ENCODE results near the gene CHD9.
"Not testable (repeated sequence)": the region's sequence is repeated elsewhere in the genome, so short reads cannot be mapped to it uniquely, and the experiment has no call there.

CHD9 gene

GRCh38 chr16:53048139-53048915, 6.5 kb upstream of the CHD9 start:
- no peak for DNase-seq (ENCODE audit: low spot score)

GRCh38 chr16:53051255-53051654, 3.5 kb upstream of the CHD9 start:
- DNase-seq (ENCODE audit: low spot score), result not testable (repeated sequence)

GRCh38 chr16:53052519-53053501, 2.0 kb upstream of the CHD9 start, which contains the start of gene CHD9NB:
Gene CHD9NB (minus strand): TSS chr16:53052897. CDS start chr16:53044158, 8,739 bp downstream.
- DNase-seq (ENCODE audit: low spot score), result no peak

- no peak for DNase-seq (ENCODE audit: low spot score)
These were observed 673 bp upstream of the CHD9 start for GRCh38 chr16:53053967-53054669.

GRCh38 chr16:53055541-53056391, 975 bp downstream of the CHD9 start:
- peak; percentile 46 for DNase-seq (ENCODE audit: low spot score)

- no peak for DNase-seq (ENCODE audit: low spot score)
These were observed 1.6 kb downstream of the CHD9 start for GRCh38 chr16:53056392-53056881.

- no peak for DNase-seq (ENCODE audit: low spot score)
These were observed 2.9 kb downstream of the CHD9 start for GRCh38 chr16:53057658-53058057.

GRCh38 chr16:53058441-53058840, 3.6 kb downstream of the CHD9 start:
- no peak for DNase-seq (ENCODE audit: low spot score)

- DNase-seq (ENCODE audit: low spot score), result no peak
These were observed 4.1 kb downstream of the CHD9 start for GRCh38 chr16:53058882-53059281.

GRCh38 chr16:53059672-53060071, 4.9 kb downstream of the CHD9 start:
- no peak for DNase-seq (ENCODE audit: low spot score)

- DNase-seq (ENCODE audit: low spot score), result no peak
These were observed 6.5 kb downstream of the CHD9 start for GRCh38 chr16:53061256-53061655.

- DNase-seq (ENCODE audit: low spot score), result no peak
These were observed 6.9 kb downstream of the CHD9 start for GRCh38 chr16:53061701-53062159.

- DNase-seq (ENCODE audit: low spot score), result no peak
These were observed 9.3 kb downstream of the CHD9 start for GRCh38 chr16:53064081-53064578.

- no peak for DNase-seq (ENCODE audit: low spot score)
These were observed 10.8 kb downstream of the CHD9 start for GRCh38 chr16:53065461-53066061.

- DNase-seq (ENCODE audit: low spot score), result no peak
These were observed 12.9 kb downstream of the CHD9 start for GRCh38 chr16:53067675-53068074.

- no peak for DNase-seq (ENCODE audit: low spot score)
These were observed 13.6 kb downstream of the CHD9 start for GRCh38 chr16:53068423-53068833.

- no peak for DNase-seq (ENCODE audit: low spot score)
These were observed 15.0 kb downstream of the CHD9 start for GRCh38 chr16:53069772-53070171.

GRCh38 chr16:53071748-53072301, 17.0 kb downstream of the CHD9 start:
- DNase-seq (ENCODE audit: low spot score), result no peak

- DNase-seq (ENCODE audit: low spot score), result no peak
These were observed 18.2 kb downstream of the CHD9 start for GRCh38 chr16:53073022-53073421.

GRCh38 chr16:53074296-53074695, 19.5 kb downstream of the CHD9 start:
- not testable (repeated sequence) for DNase-seq (ENCODE audit: low spot score)

Data from globus pallidus (tissue), 1 donor.